Left lobe of liver (tissue), 2 donors: ENCODE data around the gene PITPNM3. TPM values are rescaled to one million over a fixed set of nuclear protein-coding genes. Genes with fewer than 3 reads are reported as not detected.

ENCODE experiments used
- ATAC-seq: fragments of 200-7000 bp; cut with Tn5 transposase; one replicate; pipeline ENCODE4 v1.9.1; 2020; ENCODE audit warnings: mild to moderate bottlenecking, moderate library complexity
- DNase-seq: peaks from one replicate; pipeline ENCODE4 v3.0.0-alpha.2; 2020; ENCODE audit warnings: low spot score
- total RNA-seq: library from RNA; stranded (reverse); gene quantifications from one replicate; pipeline ENCODE4 v1.2.1, GENCODE V29; 2021
- donor health status: DM: no; HTN: no; CAD: no; lungs with moderate emphysema.
- donor health status: DM: no; HTN: yes; CAD: no.

The PITPNM3 gene
- total RNA-seq, 1 donor from 2014 or later = 1.8 TPM

DNA sequence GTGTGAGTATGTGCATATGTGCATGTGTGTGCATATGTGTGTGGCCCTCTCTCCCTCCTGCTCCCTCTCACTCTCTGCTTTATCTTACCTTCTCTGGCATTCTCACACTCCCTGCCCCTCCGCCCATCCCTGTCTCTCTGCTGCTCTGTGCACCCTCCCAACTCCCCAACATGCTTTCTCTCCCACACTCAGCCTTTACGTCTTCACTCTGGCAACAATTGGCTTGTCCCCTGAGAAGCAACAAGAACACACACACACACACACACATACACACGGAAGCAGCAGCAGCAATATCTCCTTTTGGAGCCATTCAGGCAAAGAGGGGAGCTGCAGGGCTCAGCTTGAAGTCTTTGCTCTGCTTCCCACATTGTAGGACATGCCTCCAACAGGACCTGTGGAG, 27.8 kb downstream of the PITPNM3 start:
- ATAC-seq (no peak), DNase-seq (no peak)

- DNase-seq (no peak), ATAC-seq (no peak)
These were observed 29.8 kb downstream of the PITPNM3 start for GRCh38 chr17:6526362-6527152.

- DNase-seq (no peak), ATAC-seq (no peak)
These were observed 30.6 kb downstream of the PITPNM3 start for GRCh38 chr17:6525731-6526130.

GRCh38 chr17:6525141-6525540, 31.2 kb downstream of the PITPNM3 start:
- no peak for DNase-seq
- no peak for ATAC-seq

GRCh38 chr17:6524520-6524919, 31.8 kb downstream of the PITPNM3 start:
- DNase-seq = no peak
- no peak for ATAC-seq

DNA sequence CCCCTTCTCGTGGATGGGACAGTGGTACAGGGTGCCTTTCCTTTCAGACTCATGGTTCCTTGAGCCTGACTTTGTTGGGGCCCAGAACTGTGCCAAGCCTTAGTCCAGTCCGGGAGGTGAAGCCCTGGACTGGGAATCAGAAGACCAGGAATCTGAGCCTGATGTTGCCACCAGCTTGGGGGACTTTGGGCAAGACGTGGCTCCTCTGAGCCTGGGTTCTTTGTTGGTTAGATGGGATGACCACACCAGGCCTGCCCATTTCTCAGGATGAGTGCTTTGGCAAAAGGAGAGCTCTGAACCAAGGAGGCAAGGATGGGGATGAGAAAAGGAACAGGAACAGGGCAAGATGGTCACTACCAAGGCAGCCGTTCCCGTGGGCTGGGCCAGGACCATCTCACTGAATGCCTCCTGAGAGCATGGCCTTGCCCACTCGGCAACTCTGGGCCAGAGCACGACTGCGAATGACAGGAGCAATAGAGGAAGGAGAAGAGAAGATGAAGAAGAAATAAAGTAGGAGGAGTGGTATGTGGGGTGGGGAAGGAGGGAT, 32.5 kb downstream of the PITPNM3 start:
- ATAC-seq (no peak), DNase-seq (no peak)

GRCh38 chr17:6523330-6523729, 33.0 kb downstream of the PITPNM3 start:
- DNase-seq = no peak
- no peak for ATAC-seq

DNA sequence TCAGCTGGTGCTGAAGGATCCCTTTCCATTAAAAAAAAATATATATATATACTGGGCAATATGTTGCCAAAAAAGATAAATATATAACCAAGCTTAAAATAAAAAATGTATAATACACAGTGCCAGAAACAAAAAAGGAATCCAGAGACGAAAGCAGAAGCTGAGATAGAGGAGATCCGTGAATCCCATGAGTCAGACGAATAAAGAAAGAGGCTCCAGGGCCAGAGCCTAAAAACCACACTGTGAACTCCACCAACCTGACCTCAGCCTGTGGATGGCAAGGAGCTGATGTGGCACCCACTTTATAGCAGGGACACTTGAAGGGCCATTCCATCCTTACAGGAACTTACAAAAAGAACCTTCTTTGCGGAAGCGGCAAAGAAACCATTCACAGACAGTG, 34.8 kb downstream of the PITPNM3 start:
- DNase-seq (no peak), ATAC-seq (no peak)

GRCh38 chr17:6517062-6517461, 39.3 kb downstream of the PITPNM3 start:
- DNase-seq (no peak), ATAC-seq (no peak)

DNA sequence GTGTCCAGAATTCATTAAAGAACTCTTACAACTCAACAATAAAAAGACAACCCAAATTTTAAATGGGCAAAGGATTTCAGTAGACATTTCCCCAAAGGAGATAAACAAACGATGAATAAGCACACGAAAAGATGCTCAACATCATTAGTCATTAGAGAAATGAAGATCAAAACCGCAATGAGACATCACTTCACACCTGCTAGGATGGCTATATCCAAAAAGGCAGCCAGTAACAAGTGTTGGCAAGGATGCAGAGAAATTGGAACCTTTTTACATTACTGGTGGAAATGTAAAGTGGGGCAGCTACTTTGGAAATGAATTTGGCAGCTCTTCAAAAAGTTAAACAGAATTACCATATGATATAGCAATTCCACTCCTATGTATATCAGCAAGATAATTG, 42.0 kb downstream of the PITPNM3 start:
- ATAC-seq = no peak
- no peak for DNase-seq

- peak; percentile 23 for ATAC-seq
- DNase-seq = no peak
These were observed 43.8 kb downstream of the PITPNM3 start for GRCh38 chr17:6512552-6512951.

- ATAC-seq (no peak), DNase-seq (no peak)
These were observed 45.9 kb downstream of the PITPNM3 start for GRCh38 chr17:6510321-6510977.

GRCh38 chr17:6509921-6510320, 46.4 kb downstream of the PITPNM3 start:
- ATAC-seq = no peak
- no peak for DNase-seq

GRCh38 chr17:6509031-6509771, 47.2 kb downstream of the PITPNM3 start:
- ATAC-seq (no peak), DNase-seq (no peak)

- DNase-seq (no peak), ATAC-seq (no peak)
These were observed 47.8 kb downstream of the PITPNM3 start for GRCh38 chr17:6508519-6509030.

GRCh38 chr17:6508016-6508415, 48.3 kb downstream of the PITPNM3 start:
- DNase-seq (no peak), ATAC-seq (no peak)

DNA sequence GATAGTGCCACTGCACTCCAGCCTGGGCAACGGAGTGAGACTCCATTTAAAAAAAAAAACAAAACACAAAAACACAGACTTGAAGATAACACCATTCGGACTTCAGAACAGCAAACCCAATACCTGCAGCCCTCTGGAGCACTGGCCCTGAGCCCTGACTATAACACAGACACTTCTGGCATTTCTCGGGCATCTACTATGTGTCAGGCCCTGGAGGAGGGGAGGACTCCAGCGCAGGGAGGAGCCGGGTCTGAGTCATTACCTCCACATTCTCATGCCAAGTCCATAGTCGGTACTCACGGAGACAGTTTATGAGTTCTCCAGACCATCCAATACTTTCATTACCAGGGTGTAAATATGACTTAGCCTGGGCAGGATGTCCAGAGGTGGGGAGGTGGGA, 48.8 kb downstream of the PITPNM3 start:
- ATAC-seq = peak; percentile 21
- no peak for DNase-seq

GRCh38 chr17:6506679-6507231, 49.6 kb downstream of the PITPNM3 start:
- no peak for ATAC-seq
- DNase-seq = no peak

GRCh38 chr17:6505425-6506142, 50.8 kb downstream of the PITPNM3 start:
- no peak for DNase-seq
- ATAC-seq = peak; percentile 37

DNA sequence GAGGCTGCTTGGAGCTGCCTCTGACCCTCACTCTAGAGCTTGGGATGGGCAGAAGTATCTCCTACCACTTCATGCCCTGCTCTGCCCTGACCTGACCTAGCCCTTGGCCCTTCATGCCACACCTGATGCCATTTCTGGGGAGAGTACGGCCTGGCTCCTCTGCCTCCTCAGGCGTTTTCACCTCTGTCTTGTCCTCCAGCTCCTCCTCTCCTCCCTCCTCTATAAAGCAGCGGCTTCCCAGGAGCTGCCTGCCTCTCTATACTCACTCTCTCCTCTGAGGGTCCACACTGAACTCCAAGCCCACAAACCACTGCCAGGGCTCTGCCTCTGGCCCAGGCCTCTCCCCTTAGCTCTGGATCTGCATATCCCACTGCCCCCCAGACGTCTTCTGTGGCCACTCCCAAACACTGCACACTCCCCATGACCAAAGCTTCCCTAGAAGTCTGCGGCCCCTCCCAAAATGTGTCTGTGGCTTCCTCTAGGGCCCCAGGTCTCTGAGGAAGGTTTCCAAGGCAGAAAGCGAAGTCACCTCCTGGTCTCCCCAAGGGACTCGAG, 52.6 kb downstream of the PITPNM3 start:
- DNase-seq (no peak), ATAC-seq (no peak)
